Activated T-helper 1 cell treated with Interleukin-2 at 50 U/mL for 16 hours (primary cell): ENCODE data around the gene PPP1R1C.
"Not testable (repeated sequence)": the region's sequence is repeated elsewhere in the genome, so short reads cannot be mapped to it uniquely, and the experiment has no call there.

ENCODE experiments used
- DNase-seq: peaks from one replicate; pipeline ENCODE4 v3.0.0-alpha.2; 2020; ENCODE audit warnings: low read depth

The PPP1R1C gene

GRCh38 chr2:182015334-182016109 lies 29.9 kb downstream of the PPP1R1C start:
- DNase-seq: no peak

GRCh38 chr2:182018218-182018617 lies 32.6 kb downstream of the PPP1R1C start:
- no peak for DNase-seq

GRCh38 chr2:182019731-182020130 lies 34.1 kb downstream of the PPP1R1C start:
- no peak for DNase-seq

- DNase-seq: no peak
These were observed 34.8 kb downstream of the PPP1R1C start for GRCh38 chr2:182020286-182021070.

GRCh38 chr2:182023235-182023634 lies 37.6 kb downstream of the PPP1R1C start:
- no peak for DNase-seq

GRCh38 chr2:182030875-182031274 lies 45.2 kb downstream of the PPP1R1C start:
- DNase-seq: not testable (repeated sequence)

GRCh38 chr2:182031956-182032355 lies 46.3 kb downstream of the PPP1R1C start:
- no peak for DNase-seq

- DNase-seq: no peak
These were observed 47.8 kb downstream of the PPP1R1C start for GRCh38 chr2:182033449-182033848.

GRCh38 chr2:182038576-182038975 lies 52.9 kb downstream of the PPP1R1C start:
- no peak for DNase-seq

GRCh38 chr2:182043021-182043420 lies 57.4 kb downstream of the PPP1R1C start:
- DNase-seq: no peak

- no peak for DNase-seq
These were observed 58.2 kb downstream of the PPP1R1C start for GRCh38 chr2:182043861-182044260.

- no peak for DNase-seq
These were observed 61.9 kb downstream of the PPP1R1C start for GRCh38 chr2:182047544-182047943.

GRCh38 chr2:182048088-182048487 lies 62.4 kb downstream of the PPP1R1C start:
- no peak for DNase-seq

GRCh38 chr2:182048621-182049020 lies 63.0 kb downstream of the PPP1R1C start:
- DNase-seq: no peak

- DNase-seq: no peak
These were observed 63.9 kb downstream of the PPP1R1C start for GRCh38 chr2:182049372-182050148.

- DNase-seq: no peak
These were observed 64.9 kb downstream of the PPP1R1C start for GRCh38 chr2:182050333-182051135.

- no peak for DNase-seq
These were observed 70.3 kb downstream of the PPP1R1C start for GRCh38 chr2:182055993-182056392.

- DNase-seq: no peak
These were observed 71.3 kb downstream of the PPP1R1C start for GRCh38 chr2:182057002-182057401.

- DNase-seq: no peak
These were observed 72.4 kb downstream of the PPP1R1C start for GRCh38 chr2:182058056-182058455.

GRCh38 chr2:182061739-182062138 lies 76.1 kb downstream of the PPP1R1C start:
- no peak for DNase-seq

- DNase-seq: no peak
These were observed 76.8 kb downstream of the PPP1R1C start for GRCh38 chr2:182062329-182062972.
